Raji (cell line): ENCODE measurements around the gene NIM1K.

Source experiments
- POLR2A ChIP-seq: IDR thresholded peaks from 2 replicates; pipeline ENCODE4 v1.6.1; 2011; ENCODE audit warnings: low read depth, low read length, control low read depth; ENCODE audit not compliant: insufficient read depth

Gene NIM1K

DNA sequence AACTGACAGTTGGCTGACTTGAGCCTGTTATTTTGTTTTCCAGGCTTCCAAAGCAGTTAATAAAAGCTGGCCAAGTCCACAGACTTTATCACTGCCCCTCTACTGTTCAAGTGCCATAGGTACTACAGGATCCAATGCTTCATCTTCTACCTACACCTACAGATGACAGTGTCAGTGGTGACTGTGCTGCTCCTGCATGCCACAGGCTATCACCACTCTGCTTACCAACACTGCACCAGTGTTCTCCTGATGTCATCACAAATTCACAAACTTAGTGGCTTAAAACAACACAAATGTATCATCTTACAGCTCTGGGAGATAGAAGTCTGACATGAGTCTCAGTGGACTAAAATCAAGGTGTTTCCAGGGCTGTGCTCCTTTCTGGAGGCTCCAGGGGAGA, 94.6 kb downstream of the NIM1K start:
- TF ChIP-seq POLR2A = no peak

DNA sequence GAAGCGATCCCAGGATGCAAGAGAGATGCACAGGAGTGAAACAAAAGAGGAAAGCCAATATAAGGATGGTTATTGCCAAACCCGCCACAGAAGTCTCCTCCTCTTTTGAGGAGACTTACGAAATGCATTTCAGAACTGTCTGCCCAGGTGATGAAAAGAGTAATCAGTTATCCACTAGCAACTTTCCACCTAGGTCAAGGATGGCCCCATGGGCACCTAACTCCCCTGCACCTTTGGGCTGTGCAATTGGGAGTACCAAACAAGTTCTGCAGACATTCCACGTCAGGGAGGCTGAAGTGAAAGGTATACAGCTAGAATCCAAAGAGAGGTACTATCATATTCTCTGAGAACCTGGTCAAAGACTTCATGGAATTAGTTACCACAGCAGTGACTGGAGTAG, 95.5 kb downstream of the NIM1K start:
- no peak for TF ChIP-seq POLR2A

- TF ChIP-seq POLR2A = no peak
Observed at GRCh38 chr5:43288269-43288831, 96.3 kb downstream of the NIM1K start.

DNA sequence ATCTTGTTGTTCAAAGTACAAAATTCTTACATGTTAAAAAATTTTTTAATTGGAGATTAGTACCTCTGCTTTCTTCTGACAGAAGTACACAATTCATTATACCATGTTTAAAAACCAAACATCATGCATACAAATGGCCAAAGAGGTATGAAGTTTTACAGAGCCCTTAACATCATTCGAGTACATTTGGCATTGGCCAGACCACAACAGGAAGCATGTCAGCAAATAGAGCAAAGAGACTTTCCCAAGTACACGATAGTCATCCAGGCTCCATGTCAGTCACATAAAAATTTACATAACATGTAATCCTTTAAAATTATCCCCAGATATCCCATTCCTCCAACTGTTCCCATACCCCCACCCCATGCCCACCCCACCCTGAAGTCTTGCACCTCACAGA, 98.7 kb downstream of the NIM1K start:
- TF ChIP-seq POLR2A = no peak

DNA sequence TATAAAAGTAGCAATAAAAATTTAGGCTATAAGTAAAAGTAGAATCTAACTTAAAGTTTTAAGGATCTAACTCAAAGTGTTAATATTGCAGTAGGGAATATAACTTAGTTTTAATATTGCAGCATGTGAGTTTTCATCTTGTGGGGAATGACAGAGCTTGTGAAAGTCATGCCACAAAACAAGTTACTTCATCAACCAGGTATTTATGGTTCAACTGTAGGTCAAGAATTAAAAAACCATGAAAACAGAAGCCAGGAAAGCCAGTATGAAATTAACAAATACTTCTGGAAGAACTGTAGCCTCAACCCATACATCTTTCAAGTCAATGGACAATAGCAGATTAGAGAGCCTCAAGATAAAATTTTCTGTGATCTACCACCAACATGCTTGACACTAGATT, 102.2 kb downstream of the NIM1K start:
- no peak for TF ChIP-seq POLR2A

DNA sequence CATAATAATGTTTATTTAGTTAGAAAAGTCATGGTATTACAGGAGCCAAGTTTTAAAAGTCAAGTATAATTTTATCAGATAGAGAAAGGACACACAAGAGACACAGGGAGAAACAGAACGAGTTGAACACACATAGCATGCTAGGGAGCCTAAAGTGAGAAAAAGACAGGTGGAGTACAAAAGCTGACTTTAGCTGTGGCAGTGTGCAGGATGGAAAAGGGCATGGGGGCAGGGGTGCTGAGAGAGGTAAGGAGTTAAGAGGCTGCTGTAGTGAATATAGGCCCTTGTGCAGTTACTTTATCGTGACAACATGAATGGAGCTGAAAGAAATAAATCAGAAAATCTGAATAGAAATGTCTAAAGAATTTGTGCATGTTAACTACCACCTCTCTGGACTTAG, 103.2 kb downstream of the NIM1K start:
- no peak for TF ChIP-seq POLR2A

DNA sequence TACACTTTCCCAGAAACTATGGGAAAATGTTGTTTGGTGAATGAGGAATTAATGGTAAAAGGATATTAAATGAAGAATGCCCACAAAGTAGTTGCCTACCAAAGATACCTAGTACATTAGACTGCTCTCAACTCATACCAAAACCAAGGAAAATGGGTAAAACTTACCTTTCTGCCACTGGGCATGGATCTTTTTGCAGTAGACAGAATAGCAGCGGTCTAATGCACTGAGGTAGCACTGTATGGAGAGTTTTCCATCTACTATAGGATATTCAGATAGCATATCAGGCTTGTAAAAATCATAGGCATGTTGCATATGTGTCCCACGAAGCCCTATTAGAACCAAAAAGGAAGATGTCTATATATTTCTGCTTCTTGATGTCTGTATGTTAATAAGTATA, 104.8 kb downstream of the NIM1K start:
- TF ChIP-seq POLR2A = no peak

DNA sequence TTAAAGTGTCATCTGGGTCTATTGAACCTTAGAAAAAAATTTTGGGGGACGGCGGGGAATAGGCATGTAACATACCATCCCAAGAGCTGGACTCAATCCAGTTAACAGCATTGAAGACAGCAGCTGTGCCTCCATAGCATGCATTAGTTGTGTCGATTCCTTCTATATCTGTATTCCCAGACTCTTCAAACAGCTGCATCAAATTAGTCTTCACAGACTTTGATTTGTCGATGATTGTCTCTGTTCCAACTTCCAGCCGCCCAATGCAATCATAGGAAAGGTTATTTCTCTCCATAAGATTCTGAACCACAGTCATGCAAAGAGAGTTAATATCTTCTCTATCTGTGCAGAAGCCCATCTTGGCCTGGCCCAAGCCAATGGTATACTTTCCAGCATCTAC, 106.4 kb downstream of the NIM1K start:
- TF ChIP-seq POLR2A = no peak

- TF ChIP-seq POLR2A = no peak
Observed at GRCh38 chr5:43300112-43300511, 108.1 kb downstream of the NIM1K start.

GRCh38 chr5:43301653-43302091, 109.6 kb downstream of the NIM1K start:
- no peak for TF ChIP-seq POLR2A

DNA sequence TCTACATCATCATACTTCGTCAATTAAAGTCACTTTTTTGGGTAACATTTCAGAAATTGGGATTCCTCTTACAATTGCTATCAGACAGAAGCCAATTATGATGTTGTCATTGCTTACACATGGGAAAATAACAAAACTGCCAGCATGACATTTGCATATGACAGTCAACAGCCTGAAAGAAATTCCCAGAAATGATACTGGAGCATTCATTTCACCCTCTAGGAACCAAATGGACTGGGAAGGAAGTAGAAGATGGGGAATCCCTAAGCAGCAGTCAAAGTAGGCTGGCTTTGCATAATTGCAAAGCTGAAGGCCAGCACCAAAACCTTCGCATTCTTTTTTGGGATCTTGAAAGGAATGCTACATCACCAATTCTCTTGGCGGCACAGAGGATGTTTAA, 110.5 kb downstream of the NIM1K start:
- no peak for TF ChIP-seq POLR2A

GRCh38 chr5:43303242-43303641, 111.2 kb downstream of the NIM1K start:
- TF ChIP-seq POLR2A = no peak

GRCh38 chr5:43304525-43304924, 112.5 kb downstream of the NIM1K start:
- TF ChIP-seq POLR2A = no peak

GRCh38 chr5:43305948-43306565, 114.0 kb downstream of the NIM1K start:
- TF ChIP-seq POLR2A = no peak

- no peak for TF ChIP-seq POLR2A
Observed at GRCh38 chr5:43309122-43309521, 117.1 kb downstream of the NIM1K start.

GRCh38 chr5:43309637-43310036, 117.6 kb downstream of the NIM1K start:
- no peak for TF ChIP-seq POLR2A

- no peak for TF ChIP-seq POLR2A
Observed at GRCh38 chr5:43312076-43312661, 120.1 kb downstream of the NIM1K start.
